PC-9 (cell line): ENCODE results near the gene TRIM66. TPM values are rescaled to one million over a fixed set of nuclear protein-coding genes. Genes with fewer than 3 reads are reported as not detected.

ENCODE experiments used
- BruUV-seq: library from RNA; stranded (reverse); fragments of 400-500 nt; replicated peaks from 2 replicates; lab custom pipeline; 2021; lab: Mats Ljungman, UMichigan
- CTCF ChIA-PET: fragments of 300-600 bp; sonication (Branson Sonifier 250); formaldehyde crosslinking; loops from one replicate; lab custom pipeline; 2022; ENCODE audit warnings: antibody characterized with exemption; lab: Charles Lee
- POLR2A ChIA-PET: fragments of 300-600 bp; sonication (Branson Sonifier 250); formaldehyde crosslinking; loops from one replicate; lab custom pipeline; 2022; ENCODE audit warnings: antibody characterized with exemption; ENCODE audit not compliant: unreplicated experiment; lab: Charles Lee
- DNase-seq, 2 experiments: peaks; one replicate each; pipeline versions ENCODE4 v3.0.0 to v3.0.0-alpha.2; 2015 to 2022; ENCODE audit warnings: mixed read lengths in 1 of 2
- H2AFZ ChIP-seq: fragments of 200-600 bp; sonication (generic); 2 replicates; pipeline ENCODE4 v1.8.1; 2017; ENCODE audit warnings: antibody characterized with exemption
- H3F3A ChIP-seq: fragments of 200-600 bp; sonication (generic); 2 replicates; pipeline ENCODE4 v1.8.1; 2017; ENCODE audit warnings: antibody characterized with exemption, mild to moderate bottlenecking, low read depth; ENCODE audit not compliant: insufficient read depth
- H3K27ac ChIP-seq: fragments of 200-600 bp; sonication (generic); 2 replicates; pipeline ENCODE4 v1.6.1; 2016; ENCODE audit warnings: mixed run types
- H3K27me3 ChIP-seq: fragments of 200-600 bp; sonication (generic); 2 replicates; pipeline ENCODE4 v1.6.1; 2016; ENCODE audit warnings: low read depth, mixed run types; ENCODE audit not compliant: insufficient read depth
- H3K36me3 ChIP-seq: fragments of 200-600 bp; sonication (generic); 2 replicates; pipeline ENCODE4 v1.6.1; 2016; ENCODE audit warnings: low read depth, mixed run types
- H3K4me1 ChIP-seq: fragments of 200-600 bp; sonication (generic); replicated peaks from 2 replicates; pipeline ENCODE4 v1.6.1; 2016; ENCODE audit warnings: mixed run types; ENCODE audit not compliant: insufficient read depth
- H3K4me2 ChIP-seq: fragments of 200-600 bp; sonication (generic); 2 replicates; pipeline ENCODE4 v1.6.1; 2017; ENCODE audit warnings: mixed run types
- H3K4me3 ChIP-seq: fragments of 200-600 bp; sonication (generic); 2 replicates; pipeline ENCODE4 v1.6.1; 2016; ENCODE audit warnings: mixed run types
- H3K79me2 ChIP-seq: fragments of 200-600 bp; sonication (generic); 2 replicates; pipeline ENCODE4 v1.6.1; 2017; ENCODE audit warnings: low read depth, mixed run types
- H3K9me2 ChIP-seq: fragments of 200-600 bp; sonication (generic); 2 replicates; pipeline ENCODE4 v1.8.1; 2017; ENCODE audit warnings: mild to moderate bottlenecking; ENCODE audit not compliant: insufficient read depth
- H3K9me3 ChIP-seq: fragments of 200-600 bp; sonication (generic); 2 replicates; pipeline ENCODE4 v1.8.1; 2016; ENCODE audit warnings: low read depth; ENCODE audit not compliant: insufficient read depth
- H4K20me1 ChIP-seq: fragments of 200-600 bp; sonication (generic); 2 replicates; pipeline ENCODE4 v1.8.1; 2017; ENCODE audit not compliant: insufficient read depth
- CTCF ChIP-seq: fragments of 200-600 bp; sonication (generic); conservative IDR thresholded peaks from 2 replicates; pipeline ENCODE4 v1.6.1; 2017; ENCODE audit warnings: mixed run types, antibody characterized with exemption, mild to moderate bottlenecking, moderate library complexity
- EZH2 ChIP-seq: fragments of 200-600 bp; sonication (generic); IDR thresholded peaks from 2 replicates; pipeline ENCODE4 v1.8.0; 2017; ENCODE audit warnings: antibody characterized with exemption, low read depth
- intact Hi-C: fragments of 100-400 bp; cut with micrococcal nuclease; formaldehyde crosslinking; loops from one replicate; pipeline ENCODE4 v1.10.0; 2022; ENCODE audit not compliant: unreplicated experiment
- total RNA-seq: library from RNA; stranded (reverse); gene quantifications from 2 replicates; pipeline ENCODE4 v1.2.3, GENCODE V29; 2021

The TRIM66 gene
- total RNA-seq, 1 experiment from 2014 or later = 17.0 TPM

- no peaks in the 10 kb centered on the region for H3K36me3 ChIP-seq
- no peaks in the 10 kb centered on the region for H3K27me3 ChIP-seq
- TF ChIP-seq EZH2 (no peak), CTCF (no peak)
- no peaks in the 10 kb centered on the region for H4K20me1 ChIP-seq
- no peak overlapping the region for H2AFZ ChIP-seq
- no peaks in the 10 kb centered on the region for H3K79me2 ChIP-seq
- intact Hi-C loops = no loop called here
- no peaks in the 10 kb centered on the region for H3F3A ChIP-seq
- H3K4me1 ChIP-seq = no peaks in the 10 kb centered on the region
- no peak overlapping the region for H3K4me2 ChIP-seq
- no peak overlapping the region for H3K4me3 ChIP-seq
- no peaks in the 10 kb centered on the region for H3K9me3 ChIP-seq
- ChIA-PET CTCF (no interaction called here), POLR2A (no interaction called here)
- H3K27ac ChIP-seq = no peak overlapping the region
- no peaks in the 10 kb centered on the region for H3K9me2 ChIP-seq
- no TSS peak for BruUV-seq
- no peak for DNase-seq
Measured at GRCh38 chr11:8612522-8612921, 69.9 kb downstream of the TRIM66 start.

- H3F3A ChIP-seq = no peaks in the 10 kb centered on the region
- ChIA-PET POLR2A (interaction anchor here (0.7 kb wide), 1 partner anchor 577 kb away, joined by 6 read pairs; no protein-coding TSS in a partner anchor), CTCF (no interaction called here)
- H3K4me2 ChIP-seq = no peak overlapping the region
- no peaks in the 10 kb centered on the region for H3K36me3 ChIP-seq
- H3K9me2 ChIP-seq = no peaks in the 10 kb centered on the region
- no peak for DNase-seq
- no peak overlapping the region for H2AFZ ChIP-seq
- H3K27ac ChIP-seq = no peak overlapping the region
- H3K4me1 ChIP-seq = no peaks in the 10 kb centered on the region
- no peak for TF ChIP-seq CTCF
- no peak for TF ChIP-seq EZH2
- no peak overlapping the region for H3K4me3 ChIP-seq
- no peaks in the 10 kb centered on the region for H4K20me1 ChIP-seq
- intact Hi-C loops = no loop called here
- H3K79me2 ChIP-seq = no peaks in the 10 kb centered on the region
- H3K9me3 ChIP-seq = no peaks in the 10 kb centered on the region
- H3K27me3 ChIP-seq = no peaks in the 10 kb centered on the region
- BruUV-seq = no TSS peak
Measured at GRCh38 chr11:8610532-8611116, 71.8 kb downstream of the TRIM66 start.

GRCh38 chr11:8608652-8609051 is 73.8 kb downstream of the TRIM66 start:
- TF ChIP-seq CTCF (no peak), EZH2 (no peak)
- Histone ChIP-seq H3K27ac (no peak overlapping the region), H3K4me2 (no peak overlapping the region)

More at GRCh38 chr11:8608652-8609051, 73.8 kb downstream of the TRIM66 start:
- no peaks in the 10 kb centered on the region for H3K79me2 ChIP-seq
- intact Hi-C loops = no loop called here
- no peak overlapping the region for H3K4me3 ChIP-seq
- no peaks in the 10 kb centered on the region for H4K20me1 ChIP-seq
- BruUV-seq = no TSS peak
- peaks cover 8% of the 10 kb centered on the region; the same call in 1 of the 2 replicates for H3F3A ChIP-seq
- H3K9me2 ChIP-seq = no peaks in the 10 kb centered on the region
- H3K36me3 ChIP-seq = no peaks in the 10 kb centered on the region
- DNase-seq = no peak
- ChIA-PET POLR2A (interaction anchor here (0.6 kb wide), 1 partner anchor 801 kb away, joined by 3 read pairs; no protein-coding TSS in a partner anchor), CTCF (no interaction called here)
- no peaks in the 10 kb centered on the region for H3K9me3 ChIP-seq
- peaks cover 12% of the 10 kb centered on the region; the same call in 1 of the 2 replicates for H3K4me1 ChIP-seq
- no peak overlapping the region for H2AFZ ChIP-seq
- no peaks in the 10 kb centered on the region for H3K27me3 ChIP-seq
